IPS-18c (cell line): ENCODE results near the gene TUBB4A.
A peak's percentile ranks its signal among the peaks of the same experiment; 100 is the strongest.

Experiments used
- H3K4me3 ChIP-seq: 2 replicates; pipeline ENCODE4 v1.7.0; 2013; ENCODE audit warnings: low read depth, mild to moderate bottlenecking, low read length, moderate library complexity; ENCODE audit not compliant: insufficient read depth
- H3K9me3 ChIP-seq: one replicate; pipeline ENCODE4 v1.6.1; 2013; ENCODE audit warnings: mild to moderate bottlenecking, low read length, moderate library complexity; ENCODE audit not compliant: control insufficient read depth, insufficient read depth

The TUBB4A gene

DNA sequence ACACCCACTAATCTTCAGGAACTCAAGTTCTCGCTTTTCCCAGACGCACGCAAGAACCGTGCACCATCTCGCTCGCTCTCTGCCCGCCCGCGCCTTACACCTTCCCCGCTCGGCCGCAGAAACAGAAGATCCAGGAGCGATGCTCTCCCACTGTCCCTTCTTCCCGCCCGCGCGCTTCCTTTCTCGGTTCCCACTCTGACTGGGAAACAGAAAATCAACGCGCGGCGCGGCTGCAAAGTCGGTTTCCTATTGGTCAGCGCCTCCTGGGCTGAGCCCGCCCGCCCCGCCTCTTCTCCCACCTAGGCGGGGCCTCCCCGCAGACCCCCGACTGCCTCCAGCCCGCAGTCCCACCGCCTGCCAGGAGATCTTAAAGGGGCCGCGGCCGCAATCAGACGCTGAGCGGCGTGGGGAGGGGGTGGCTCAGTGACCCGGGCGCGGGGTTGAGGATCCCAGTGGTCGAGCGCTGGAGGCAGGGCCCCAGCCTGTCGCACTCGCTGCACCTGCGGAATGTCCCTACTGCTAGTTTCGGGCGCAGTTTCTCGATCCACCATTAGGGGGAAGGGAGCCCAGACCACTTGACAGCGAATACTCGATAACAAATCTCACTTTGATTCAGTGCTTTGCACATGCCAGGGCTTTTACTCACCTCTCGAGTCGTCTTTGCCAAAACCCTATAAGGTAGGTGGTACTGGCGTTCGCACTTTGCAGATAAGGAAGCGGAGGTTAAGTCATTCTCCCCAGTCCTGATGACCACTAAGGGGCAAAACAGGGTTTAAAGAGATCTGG, 41.8 kb downstream of the TUBB4A start:
- Histone ChIP-seq H3K4me3 (peak overlapping the region; percentile 82), H3K9me3 (no peaks in the 10 kb centered on the region)

DNA sequence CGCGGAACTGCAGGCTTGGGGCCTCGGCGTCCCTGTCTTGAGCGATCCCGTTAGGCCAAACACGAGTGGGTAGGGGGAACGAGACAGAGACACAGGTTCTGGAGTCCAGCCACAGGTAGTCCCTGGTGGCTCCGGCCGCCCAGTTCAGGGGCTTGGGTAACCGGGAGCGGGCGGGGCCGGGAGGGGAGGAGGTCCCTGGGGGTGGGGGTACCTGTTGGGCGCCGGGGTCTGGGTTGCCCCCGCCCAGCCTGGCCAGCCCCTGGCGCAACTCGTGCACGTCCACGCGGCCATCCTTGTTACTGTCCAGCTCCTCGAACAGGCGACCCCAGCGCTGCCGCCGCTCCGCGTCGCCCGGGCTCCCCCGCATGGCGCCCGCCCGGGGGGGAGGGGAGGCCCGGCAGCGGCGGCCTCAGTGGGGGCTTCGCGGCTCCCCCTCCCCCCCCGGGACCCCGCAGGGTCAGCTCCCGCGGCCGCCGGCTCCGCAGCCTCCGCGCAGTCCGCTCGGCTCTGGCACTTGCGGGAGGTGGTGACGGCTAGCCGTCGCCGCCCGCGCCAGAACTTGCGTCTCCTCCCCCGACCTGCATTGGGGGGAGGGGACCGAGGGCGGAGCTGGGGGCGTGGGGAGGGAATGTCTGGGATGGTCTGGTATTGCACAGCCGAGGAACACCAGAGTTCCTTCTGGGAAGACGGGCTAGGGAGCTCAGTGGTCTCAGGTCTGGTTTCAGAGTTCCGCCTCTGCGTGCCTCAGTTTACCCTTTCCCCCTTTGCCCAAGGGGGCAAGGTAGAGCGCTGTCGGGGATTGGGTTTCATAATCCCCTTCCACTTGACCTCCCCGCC, 42.6 kb downstream of the TUBB4A start, which contains the start of gene SLC25A23:
Gene SLC25A23 (minus strand): TSS at position 531 of the 837 bp plus-strand sequence. CDS start 164 bp downstream, at position 367.
- H3K9me3 ChIP-seq = peaks cover 3% of the 10 kb centered on the region
- peak within 1 kb of the TSS; percentile 82 for H3K4me3 ChIP-seq

DNA sequence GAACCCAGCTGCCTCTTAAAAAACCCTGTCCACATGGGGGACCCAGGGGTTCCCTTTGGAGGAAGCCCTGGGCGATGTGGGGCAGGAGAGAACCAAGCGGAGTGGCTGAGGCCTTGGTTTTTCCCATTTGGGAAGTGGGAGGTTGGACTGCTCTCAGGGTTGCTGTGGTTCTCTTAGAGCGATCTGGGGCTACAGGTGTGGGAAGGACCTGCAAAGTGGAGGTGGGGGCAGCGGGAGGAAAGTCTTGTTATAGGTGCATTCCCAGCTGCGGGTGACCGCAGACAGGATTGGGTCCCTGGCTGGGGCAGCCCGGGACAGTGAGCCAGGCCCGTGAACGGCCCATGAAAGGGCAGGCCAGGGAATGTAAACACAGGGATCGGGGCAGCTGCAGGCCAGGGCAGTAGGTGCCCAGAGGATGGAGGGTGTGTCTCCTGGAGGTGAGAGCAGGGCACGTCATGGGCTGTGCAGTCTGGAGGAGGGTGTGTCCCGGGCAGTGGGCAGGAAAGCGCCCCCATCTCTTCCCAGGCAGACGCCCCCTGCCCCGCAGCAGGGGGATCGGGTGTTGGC, 43.3 kb downstream of the TUBB4A start:
- Histone ChIP-seq H3K4me3 (peak overlapping the region; percentile 82), H3K9me3 (peaks cover 10% of the 10 kb centered on the region)

DNA sequence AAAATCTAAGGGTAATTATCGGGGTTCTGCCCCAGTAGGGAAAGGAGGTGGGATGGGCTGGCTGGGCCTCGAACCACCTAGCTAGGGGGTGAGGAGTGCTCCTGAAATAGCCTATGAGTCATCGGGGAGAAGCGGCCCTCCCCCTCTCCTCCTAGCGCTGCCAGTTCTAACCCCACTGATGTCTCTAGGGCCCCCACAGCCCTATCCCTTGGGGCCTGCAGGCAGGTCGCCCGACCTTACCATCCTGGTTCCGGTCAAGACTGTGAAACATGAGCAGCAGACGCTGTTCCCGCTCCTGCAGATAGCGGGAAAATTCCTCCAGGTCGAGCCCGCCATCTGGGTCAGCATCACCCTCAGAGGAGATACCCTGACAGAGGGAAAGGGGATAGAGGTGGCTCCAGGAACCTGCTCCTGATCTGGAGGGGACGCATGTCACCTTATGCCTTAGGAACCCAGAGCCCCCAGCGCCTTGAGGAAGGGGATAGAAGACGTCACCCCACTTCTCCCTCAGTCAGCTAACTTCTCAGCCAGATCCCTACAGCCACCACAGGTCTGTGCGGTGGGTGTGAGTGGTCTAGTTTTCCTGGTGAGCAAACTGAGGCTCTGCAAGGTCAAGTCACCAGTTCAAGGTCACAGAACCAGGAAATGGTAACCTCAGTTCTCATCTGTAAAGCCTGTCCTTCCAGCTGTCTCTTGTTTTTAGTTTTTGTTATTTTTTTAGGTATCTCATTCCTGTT, 44.0 kb downstream of the TUBB4A start:
- 0 out of 2 replicates have a peak overlapping the region, but pooled peaks have one; percentile 82 for H3K4me3 ChIP-seq
- H3K9me3 ChIP-seq = peaks cover 10% of the 10 kb centered on the region

DNA sequence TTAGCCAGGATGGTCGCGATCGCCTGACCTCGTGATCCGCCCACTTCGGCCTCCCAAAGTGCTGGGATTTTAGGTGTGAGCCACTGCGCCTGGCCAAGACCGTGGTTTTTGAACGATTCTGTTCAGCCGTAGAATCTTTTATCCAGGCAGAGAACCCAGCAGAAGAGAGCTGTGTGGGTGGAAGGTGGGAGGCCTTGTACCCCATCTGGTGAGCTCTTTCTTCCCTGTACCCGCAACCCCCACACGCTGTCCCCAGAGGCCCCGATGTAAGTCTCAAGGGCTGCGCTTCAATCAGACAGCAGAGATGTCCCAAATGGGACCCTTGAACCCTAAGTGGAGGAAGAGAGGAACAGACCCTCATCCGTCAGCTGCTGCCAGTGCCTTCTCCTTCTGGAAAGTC, 46.2 kb downstream of the TUBB4A start:
- Histone ChIP-seq H3K9me3 (peaks cover 10% of the 10 kb centered on the region), H3K4me3 (no peak overlapping the region)

DNA sequence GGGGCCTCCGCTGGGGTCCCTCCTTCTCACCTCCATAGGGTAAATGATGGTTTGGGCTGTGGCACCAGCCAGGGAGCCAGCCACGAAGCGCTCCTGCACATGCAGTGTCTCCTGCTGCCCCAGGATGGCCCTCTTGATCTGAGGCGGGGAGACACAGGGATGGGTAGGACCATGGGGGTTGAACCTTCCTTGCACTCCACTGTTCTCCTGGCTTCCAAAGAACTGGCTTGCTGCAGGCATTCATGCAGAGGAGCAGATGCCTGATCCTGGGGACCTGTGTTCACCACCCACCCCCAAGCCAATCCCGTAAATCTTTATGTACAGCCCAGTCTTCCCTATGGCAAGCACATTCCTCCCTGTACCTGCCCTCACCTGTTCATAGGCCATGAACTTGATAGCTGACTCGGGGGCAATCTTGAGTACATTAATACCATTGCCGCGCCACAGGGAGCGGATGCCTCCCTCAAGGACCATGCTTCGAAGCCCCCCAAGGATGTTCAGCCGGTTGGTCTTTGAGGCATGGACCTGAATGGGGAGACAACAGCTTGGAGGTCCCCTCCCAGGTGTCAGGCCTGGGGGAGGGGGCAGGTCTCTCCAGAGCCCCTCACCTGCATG, 48.1 kb downstream of the TUBB4A start:
- Histone ChIP-seq H3K4me3 (no peak overlapping the region; the same call in 1 of the 2 replicates), H3K9me3 (peaks cover 10% of the 10 kb centered on the region)

DNA sequence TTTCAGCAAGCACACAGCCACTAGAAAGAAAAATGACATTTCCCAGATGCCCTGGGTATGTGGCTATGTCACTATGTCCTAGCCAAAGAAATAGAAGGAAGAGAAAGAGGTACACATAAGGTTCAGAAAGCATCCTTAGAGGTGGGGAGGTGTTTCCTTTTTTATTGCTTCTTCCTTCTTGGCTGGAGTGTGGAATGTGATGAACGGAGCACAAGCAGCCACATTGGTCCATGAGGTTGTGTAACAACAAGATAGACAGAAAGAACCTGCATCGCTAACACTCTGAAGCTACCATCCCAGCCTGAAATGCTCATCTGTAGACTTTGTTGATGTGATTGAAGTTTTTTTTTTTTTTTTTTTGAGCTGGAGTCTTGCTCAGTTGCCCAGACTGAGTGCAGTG, 49.2 kb downstream of the TUBB4A start:
- H3K4me3 ChIP-seq = no peak overlapping the region
- peaks cover 10% of the 10 kb centered on the region for H3K9me3 ChIP-seq

DNA sequence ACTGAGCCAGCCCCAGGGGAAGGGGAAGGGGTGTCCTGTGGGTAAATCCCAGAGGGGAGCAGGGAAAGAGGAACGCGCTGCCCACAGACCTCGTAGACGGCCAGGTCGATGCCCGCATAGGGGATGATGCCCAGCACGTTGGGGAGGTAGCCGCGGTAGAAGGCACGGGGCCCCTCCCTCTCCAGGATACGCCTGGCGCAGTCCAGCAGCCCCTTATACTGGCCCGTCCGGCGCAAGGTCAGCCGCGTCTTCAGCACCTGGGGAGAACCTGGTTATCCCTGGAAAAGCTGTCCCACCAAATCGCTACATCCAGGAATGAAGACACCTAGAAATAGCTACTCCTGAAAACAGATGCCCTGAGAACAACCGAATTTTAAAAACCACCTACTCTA, 49.9 kb downstream of the TUBB4A start:
- no peak overlapping the region for H3K4me3 ChIP-seq
- peaks cover 10% of the 10 kb centered on the region for H3K9me3 ChIP-seq

DNA sequence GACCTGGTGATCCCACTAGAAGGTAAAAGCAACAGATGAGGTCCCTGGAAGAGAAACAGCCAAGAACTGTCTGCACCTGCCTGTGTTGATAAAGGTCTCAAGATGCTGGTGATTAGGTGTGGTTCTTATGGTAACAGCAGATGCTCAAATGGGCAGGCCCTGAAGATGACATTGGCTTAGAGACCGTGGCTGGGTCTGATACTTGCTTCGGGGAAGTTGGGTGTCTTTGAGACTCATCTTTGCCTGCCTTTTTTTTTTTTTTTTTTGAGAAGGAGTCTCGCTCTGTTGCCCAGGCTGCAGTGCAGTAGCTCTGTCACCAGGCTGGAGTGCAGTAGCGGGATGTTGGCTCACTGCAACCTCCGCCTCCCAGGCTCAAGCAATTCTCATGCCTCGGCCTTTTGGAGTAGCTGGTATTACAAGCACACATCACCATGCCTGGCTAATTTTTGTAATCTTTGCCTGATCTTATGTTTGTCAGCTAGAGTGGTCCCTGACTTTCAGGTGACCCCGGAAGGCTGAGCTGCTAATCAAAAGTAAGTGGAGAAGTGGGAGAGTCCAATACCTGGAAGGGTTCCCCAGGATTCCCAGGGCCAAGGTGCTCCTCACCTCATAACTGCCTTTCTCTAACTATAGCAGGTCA, 50.4 kb downstream of the TUBB4A start:
- Histone ChIP-seq H3K9me3 (peaks cover 10% of the 10 kb centered on the region), H3K4me3 (no peak overlapping the region)

DNA sequence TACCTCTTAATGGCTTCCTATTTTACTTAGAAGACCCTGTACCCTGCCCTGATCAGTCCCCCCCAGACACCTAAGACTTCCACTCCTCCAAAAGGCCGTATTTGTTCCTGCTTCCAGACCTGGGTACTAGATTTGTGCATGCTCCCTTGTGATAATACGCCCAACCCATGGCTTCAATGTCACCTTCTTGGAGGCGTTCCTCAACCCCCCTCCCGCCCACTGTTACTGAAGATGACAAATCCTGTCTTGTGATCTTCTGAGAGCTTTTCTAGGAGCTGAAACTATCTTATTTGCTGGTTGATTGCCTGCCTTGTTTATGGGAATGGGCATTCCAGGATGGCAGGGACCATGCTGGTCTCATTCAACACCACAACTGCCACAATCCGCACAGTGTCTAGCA, 51.9 kb downstream of the TUBB4A start:
- Histone ChIP-seq H3K9me3 (peaks cover 10% of the 10 kb centered on the region), H3K4me3 (no peak overlapping the region)

DNA sequence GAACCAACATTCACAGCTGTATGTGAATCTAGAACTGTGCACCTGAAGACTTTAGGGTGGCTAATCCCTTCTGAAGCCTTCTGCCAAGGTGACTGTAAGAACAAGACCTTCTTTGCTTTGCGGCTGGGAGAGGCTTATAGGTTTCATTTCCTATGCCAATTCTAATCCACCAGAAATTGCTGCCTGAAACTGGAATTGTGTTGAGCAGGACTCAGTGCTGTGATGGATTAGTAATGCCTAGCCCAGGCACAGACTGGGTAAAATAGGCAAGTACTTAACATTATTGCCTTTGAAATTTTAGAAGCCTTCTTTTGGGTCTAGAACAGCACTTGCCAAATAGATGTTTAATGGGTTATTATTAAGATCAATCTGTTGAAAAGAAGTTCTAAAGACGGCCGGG, 54.1 kb downstream of the TUBB4A start:
- no peaks in the 10 kb centered on the region for H3K9me3 ChIP-seq
- H3K4me3 ChIP-seq = no peak overlapping the region

DNA sequence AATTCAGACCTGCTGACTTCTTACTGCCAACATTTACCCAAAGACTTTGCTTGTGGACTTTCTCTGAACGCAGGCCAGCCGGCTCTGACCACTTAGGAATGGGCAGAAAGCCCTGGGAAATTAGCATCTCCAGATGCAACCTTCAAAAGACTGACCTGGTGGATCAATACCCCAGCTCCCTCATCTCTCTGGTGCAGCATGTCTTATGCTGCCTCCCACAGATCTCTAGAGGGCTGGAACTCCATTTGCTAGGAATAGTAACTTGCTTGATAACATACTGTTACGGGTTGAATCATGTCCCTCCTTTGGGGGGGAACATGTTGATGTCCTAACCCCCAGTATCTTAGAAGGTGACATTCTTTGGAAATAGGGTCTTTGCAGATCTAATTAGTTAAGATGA, 55.7 kb downstream of the TUBB4A start:
- Histone ChIP-seq H3K9me3 (no peaks in the 10 kb centered on the region), H3K4me3 (no peak overlapping the region)
